H1 (cell line): ENCODE results near the gene NCAM1.
A peak's percentile ranks its signal among the peaks of the same experiment; 100 is the strongest.

Experiments used
- ASH2L ChIP-seq: fragments of 200-600, 300-600 bp; sonication (generic); IDR thresholded peaks from one replicate; pipeline ENCODE4 v1.7.1; 2017; ENCODE audit warnings: low read length
- CHD1 ChIP-seq: IDR thresholded peaks from 2 replicates; pipeline ENCODE4 v1.6.1; 2012; ENCODE audit warnings: low read depth, low read length, improper control_type of control experiment
- CTCF ChIP-seq, 3 experiments: IDR thresholded peaks; 1 replicate in 2 of 3; 2 replicates in 1 of 3; pipeline versions ENCODE4 v1.5.1 to v1.6.1; 2011; ENCODE audit warnings: low read length in 3 of 3, mild to moderate bottlenecking in 3 of 3, inconsistent platforms in 2 of 3, low read depth in 1 of 3, moderate library complexity in 1 of 3; ENCODE audit not compliant: insufficient read depth in 1 of 3; ENCODE audit errors: control extremely low read depth in 1 of 3
- EZH2 ChIP-seq: fragments of 200-600 bp; sonication (generic); IDR thresholded peaks from 2 replicates; pipeline ENCODE4 v1.7.1; 2012; ENCODE audit warnings: low read depth, mild to moderate bottlenecking, moderate library complexity, low read length, inconsistent platforms; ENCODE audit not compliant: severe bottlenecking
- PHF8 ChIP-seq: fragments of 200-600 bp; sonication (generic); conservative IDR thresholded peaks from 2 replicates; pipeline ENCODE4 v1.7.1; 2012; ENCODE audit warnings: low read depth, mild to moderate bottlenecking, inconsistent platforms, low read length, moderate library complexity
- POLR2A ChIP-seq, 2 experiments: IDR thresholded peaks; 1 replicate in 1 of 2; 2 replicates in 1 of 2; pipeline ENCODE4 v1.6.1; 2011; ENCODE audit warnings: low read depth in 2 of 2, low read length in 2 of 2, mild to moderate bottlenecking in 2 of 2; ENCODE audit errors: control extremely low read depth in 1 of 2
- POLR2AphosphoS5 ChIP-seq: IDR thresholded peaks from 2 replicates; pipeline ENCODE4 v1.6.1; 2011; ENCODE audit warnings: low read depth, low read length
- RNF2 ChIP-seq: fragments of 200-900, 300-1000 bp; sonication (generic); IDR thresholded peaks from 2 replicates; pipeline ENCODE4 v1.7.1; 2016; ENCODE audit warnings: borderline replicate concordance, low read depth, mild to moderate bottlenecking, antibody characterized with exemption, low read length; ENCODE audit not compliant: poor library complexity, severe bottlenecking; ENCODE audit errors: missing control alignments
- SP1 ChIP-seq: IDR thresholded peaks from 2 replicates; pipeline ENCODE4 v1.6.1; 2011; ENCODE audit warnings: low read depth, low read length
- YY1 ChIP-seq: IDR thresholded peaks from 2 replicates; pipeline ENCODE4 v1.6.1; 2011; ENCODE audit warnings: low read depth, mild to moderate bottlenecking, low read length
- TF ChIP-seq, protein P1 (sequence below): IDR thresholded peaks from 2 replicates; pipeline ENCODE4 v1.6.1; 2012; ENCODE audit warnings: inconsistent platforms

DNA sequence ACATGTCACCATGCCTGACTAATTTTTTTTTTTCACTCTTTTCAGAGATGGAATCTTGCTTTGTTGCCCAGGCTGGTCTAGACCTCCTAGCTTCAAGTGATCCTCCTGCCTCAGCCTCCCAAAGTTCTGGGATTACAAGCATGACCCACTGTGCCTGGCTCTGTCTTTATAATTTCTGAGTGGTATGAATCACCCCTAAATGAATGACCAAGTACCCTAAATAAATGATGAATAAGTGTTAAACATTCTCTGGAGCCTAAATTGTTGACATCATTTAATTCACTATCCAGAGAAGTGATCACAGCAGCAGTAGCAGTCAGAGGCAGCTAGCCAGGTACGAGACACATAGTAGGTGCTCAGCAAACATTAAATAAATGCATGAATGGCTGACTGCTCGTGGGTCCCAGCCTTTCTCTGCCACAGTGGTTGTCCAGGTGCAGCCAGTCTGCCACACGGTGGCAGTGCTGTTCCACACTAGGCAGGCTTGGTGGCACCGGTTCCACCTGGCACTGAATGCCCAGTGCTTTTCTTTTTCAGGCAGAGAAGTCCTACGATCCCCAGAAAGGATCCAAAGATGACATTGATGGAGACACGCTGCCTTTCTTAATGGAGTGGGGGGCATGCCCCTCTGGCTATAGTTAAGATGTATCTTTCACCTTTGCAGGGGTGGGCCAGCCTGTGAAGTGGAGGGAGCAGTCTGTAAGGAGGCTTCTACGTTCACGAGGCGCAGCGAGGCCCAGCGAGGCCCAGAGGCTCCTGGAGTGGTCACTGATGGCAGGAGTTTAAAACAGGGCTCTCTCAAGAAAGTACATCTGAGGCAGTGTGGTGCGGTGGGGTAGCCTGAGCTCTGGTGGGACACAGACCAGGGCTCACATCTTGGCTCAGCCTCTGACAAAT is 344.5 kb downstream of the NCAM1 start:
- TF ChIP-seq CTCF (IDR thresholded peaks at IDR 0.05; ENCODE audit: control extremely low read depth in 1 of 3, insufficient read depth in 1 of 3, low read depth in 1 of 3, low read length in 3 of 3) (peak; percentile 95 to 98 (median 97)), EZH2 (no peak), RNF2 (no peak), YY1 (peak; percentile 83), POLR2A (IDR thresholded peaks at IDR 0.05; ENCODE audit: control extremely low read depth in 1 of 2, low read depth in 2 of 2, low read length in 2 of 2) (no peak), PHF8 (no peak), CHD1 (no peak), POLR2AphosphoS5 (no peak), SP1 (no peak), ASH2L (no peak)
- TF ChIP-seq, protein P1, sequence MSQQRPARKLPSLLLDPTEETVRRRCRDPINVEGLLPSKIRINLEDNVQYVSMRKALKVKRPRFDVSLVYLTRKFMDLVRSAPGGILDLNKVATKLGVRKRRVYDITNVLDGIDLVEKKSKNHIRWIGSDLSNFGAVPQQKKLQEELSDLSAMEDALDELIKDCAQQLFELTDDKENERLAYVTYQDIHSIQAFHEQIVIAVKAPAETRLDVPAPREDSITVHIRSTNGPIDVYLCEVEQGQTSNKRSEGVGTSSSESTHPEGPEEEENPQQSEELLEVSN: no peak
